DMS79 (cell line): Measurements from ENCODE around the gene CSNK1A1.
"Not testable (repeated sequence)": the region's sequence is repeated elsewhere in the genome, so short reads cannot be mapped to it uniquely, and the experiment has no call there.

Experiments
- DNase-seq: peaks from one replicate; lab custom pipeline; 2025; lab: John Stamatoyannopoulos, UW

The CSNK1A1 gene

GRCh38 chr5:149572576-149573231, 21.5 kb upstream of the CSNK1A1 start:
- DNase-seq: no peak

DNA sequence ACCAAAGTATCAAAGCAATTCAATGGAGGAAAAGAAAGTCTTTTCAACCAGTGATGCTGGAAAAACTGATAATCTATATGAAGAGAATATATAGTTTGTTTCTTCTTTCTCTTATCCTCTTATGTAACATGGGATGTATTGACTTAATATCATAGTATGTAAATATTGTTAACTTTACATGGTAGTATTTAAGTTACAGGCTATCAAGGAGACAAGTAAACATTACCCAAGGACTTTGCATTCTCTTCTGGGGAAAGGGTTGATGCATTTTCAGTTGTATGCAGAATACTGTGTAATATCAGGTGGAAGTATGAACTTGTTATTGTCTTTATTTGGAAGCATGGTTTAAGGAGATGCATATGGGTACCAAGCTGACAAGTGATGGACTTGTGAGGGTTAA, 20.9 kb upstream of the CSNK1A1 start:
- DNase-seq: no peak

GRCh38 chr5:149567226-149567625, 16.0 kb upstream of the CSNK1A1 start:
- no peak for DNase-seq

GRCh38 chr5:149564542-149565140, 13.4 kb upstream of the CSNK1A1 start:
- DNase-seq: peak; percentile 26

- DNase-seq: no peak
Measured at GRCh38 chr5:149563466-149563865, 12.2 kb upstream of the CSNK1A1 start.

- no peak for DNase-seq
Measured at GRCh38 chr5:149561848-149562247, 10.6 kb upstream of the CSNK1A1 start.

DNA sequence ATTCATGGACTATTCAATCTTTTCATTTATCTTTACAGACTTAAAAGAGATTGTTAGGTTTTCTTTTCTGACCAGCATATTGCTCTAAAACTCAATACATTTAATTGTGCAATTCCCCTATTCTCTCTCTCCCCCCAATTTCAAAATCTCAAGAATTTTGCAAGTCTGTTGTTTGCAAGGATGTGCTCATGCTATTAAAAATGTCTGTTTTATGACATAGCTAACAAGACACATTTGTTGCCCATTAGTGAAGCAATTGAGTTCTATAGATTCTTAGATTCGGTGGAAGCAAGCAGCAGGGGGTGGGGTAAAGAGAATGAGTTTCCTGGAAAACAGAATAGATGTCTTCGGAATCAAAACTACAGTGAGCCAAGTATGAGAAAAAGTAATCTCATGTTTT, 8.5 kb upstream of the CSNK1A1 start:
- DNase-seq: no peak

DNA sequence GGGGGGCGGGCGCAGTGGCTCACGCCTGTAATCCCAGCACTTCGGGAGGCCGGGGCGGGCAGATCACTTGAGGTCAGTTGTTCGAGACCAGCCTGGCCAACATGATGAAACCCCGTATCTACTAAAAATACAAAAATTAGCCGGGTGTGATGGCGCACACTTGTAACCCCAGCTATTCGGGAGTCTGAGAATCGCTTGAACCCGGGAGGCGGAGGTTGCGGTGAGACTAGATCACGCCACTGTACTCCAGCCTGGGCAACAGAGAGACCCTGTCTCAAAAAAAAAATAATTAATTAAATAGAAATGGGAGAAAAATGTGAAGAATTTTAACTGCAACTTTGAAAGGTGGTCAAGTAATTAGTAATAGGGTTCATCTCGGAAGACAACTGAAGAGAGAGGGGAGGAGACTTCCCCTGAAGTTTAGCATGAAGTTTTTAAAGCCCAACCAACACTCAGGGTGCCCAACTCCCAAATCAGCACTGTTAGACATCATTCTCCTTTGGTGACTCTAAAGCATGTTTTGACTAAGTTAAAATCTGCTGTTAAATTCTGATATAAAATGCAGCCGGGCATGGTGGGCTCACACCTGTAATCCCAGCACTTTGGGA, 1.4 kb upstream of the CSNK1A1 start:
- DNase-seq: no peak

- no peak for DNase-seq
Measured at GRCh38 chr5:149552038-149552494, 827 bp upstream of the CSNK1A1 start.

GRCh38 chr5:149550594-149551226, 529 bp downstream of the CSNK1A1 start:
- no peak for DNase-seq

- DNase-seq: no peak
Measured at GRCh38 chr5:149550268-149550583, 1.0 kb downstream of the CSNK1A1 start.

DNA sequence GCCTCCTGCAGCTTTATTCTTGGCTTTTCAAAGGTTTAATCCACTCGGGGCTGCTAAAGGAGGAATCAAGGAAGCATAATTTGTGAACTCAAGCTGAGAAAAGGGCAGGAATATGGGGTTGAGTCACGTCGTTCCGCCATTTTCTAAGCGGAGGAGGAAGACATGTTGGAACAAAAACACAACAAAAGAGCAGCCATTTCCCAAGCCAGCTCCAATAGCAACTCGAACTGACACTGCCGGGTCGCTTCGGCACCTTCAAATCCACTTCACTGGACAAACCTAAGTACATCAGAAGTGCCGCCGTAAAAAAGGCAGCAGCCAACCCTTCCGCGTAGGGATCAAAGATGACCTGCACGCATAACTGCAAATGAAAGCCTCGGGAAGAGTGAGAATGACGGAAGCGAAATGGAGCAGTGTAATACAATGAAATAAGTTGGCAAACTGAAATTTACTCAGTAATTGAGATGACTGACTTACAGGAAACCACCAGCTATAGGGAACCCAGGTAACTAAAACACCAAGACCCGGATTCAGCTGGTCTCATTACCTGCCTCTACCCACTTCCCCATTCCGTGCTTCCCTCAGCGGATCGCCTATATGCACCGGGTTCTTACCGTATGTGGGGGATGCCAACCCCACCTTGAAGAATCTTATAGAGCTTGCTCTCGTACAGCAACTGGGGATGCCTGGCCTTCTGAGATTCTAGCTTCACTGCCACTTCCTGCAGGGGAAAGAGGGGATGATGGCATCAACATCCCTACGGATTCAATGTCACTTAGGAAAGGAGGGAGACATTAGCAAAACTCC, 1.6 kb downstream of the CSNK1A1 start:
- DNase-seq: peak; percentile 47

GRCh38 chr5:149546974-149547373, 4.3 kb downstream of the CSNK1A1 start:
- DNase-seq: peak; percentile 5

- DNase-seq: no peak
Measured at GRCh38 chr5:149545327-149545726, 5.9 kb downstream of the CSNK1A1 start.

GRCh38 chr5:149544028-149544420, 7.2 kb downstream of the CSNK1A1 start:
- DNase-seq: no peak

GRCh38 chr5:149543361-149544027, 7.7 kb downstream of the CSNK1A1 start:
- DNase-seq: no peak

GRCh38 chr5:149541893-149542292, 9.3 kb downstream of the CSNK1A1 start:
- DNase-seq: no peak

DNA sequence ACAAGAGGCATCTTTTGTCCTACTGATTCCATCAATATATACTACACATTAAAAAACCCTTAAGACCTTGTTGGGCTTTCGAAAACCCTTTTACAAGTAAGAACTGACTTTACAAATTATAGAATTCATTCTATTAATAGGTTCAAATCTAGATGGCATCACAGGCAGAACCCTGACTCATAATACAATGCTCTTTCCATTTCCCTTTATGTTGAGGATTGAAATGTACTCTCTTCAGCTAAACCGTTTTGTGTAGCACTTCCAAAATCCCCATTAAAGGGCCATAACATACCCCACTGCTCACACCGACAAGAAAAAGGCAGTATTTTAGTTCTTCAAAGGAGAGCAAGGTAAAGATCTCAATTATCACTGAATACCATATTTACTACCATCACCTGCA, 11.2 kb downstream of the CSNK1A1 start:
- DNase-seq: no peak

DNA sequence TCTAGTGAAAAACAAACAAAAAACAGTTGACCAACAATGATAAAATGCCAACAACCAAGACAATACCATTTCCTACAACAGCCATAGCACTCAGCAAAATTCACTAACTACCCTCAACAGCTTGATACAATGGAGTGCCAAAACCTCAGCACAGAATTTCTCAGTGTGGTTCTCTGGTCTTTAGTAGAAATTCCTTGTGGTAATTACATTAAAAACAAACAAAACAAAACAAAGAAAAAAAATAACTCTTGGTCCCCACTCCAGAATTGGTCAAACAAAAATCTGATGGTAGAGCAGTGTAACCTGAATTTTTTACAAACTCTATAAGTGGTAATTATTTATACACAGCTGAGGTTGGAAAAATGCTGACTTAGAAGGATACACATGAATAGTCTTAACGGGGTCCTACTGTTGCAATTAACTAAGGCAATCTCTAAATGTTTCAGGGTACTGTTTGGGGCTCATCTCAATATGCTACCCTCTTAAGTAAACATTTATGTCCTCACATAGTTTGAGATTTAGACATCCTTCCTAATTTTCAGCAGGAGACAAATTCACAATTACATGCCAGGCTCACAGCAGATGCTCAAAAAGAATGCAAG, 13.8 kb downstream of the CSNK1A1 start:
- DNase-seq: peak; percentile 37

- DNase-seq: not testable (repeated sequence)
Measured at GRCh38 chr5:149535787-149536186, 15.5 kb downstream of the CSNK1A1 start.

DNA sequence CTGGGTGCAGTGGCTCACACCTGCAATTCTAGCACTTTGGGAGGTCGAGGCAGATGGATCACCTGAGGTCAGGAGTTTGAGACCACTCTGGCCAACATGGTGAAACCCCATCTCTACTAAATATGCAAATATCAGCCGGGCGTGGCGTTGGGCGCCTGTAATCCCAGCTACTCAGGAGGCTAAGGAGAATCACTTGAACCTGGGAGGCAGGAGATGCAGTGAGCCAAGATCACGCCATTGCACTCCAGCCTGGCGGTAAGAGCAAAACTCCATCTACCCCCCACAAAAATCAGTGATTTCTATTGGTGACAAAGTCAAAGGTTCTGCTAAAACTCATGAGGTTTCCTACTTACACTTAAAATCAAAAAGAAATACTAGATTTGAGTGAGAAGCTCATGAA, 18.8 kb downstream of the CSNK1A1 start:
- no peak for DNase-seq
